Activated CD4-positive, CD25-positive, alpha-beta regulatory T cell (primary cell): ENCODE measurements around the gene IFT74.

Experiments
- DNase-seq, 4 experiments: peaks; one replicate each; lab custom pipeline; 2025; lab: John Stamatoyannopoulos, UW

IFT74 gene

GRCh38 chr9:26955921-26956859, at the start of gene IFT74:
Gene IFT74 (plus strand): TSS chr9:26956412. CDS start chr9:26961968, 5,556 bp downstream.
- peak; percentile 78 to 91 (median 86) for DNase-seq

- DNase-seq = no peak
Observed at GRCh38 chr9:26913138-26913668, 43.0 kb upstream of the IFT74 start.

- DNase-seq = no peak
Observed at GRCh38 chr9:26919698-26920097, 36.5 kb upstream of the IFT74 start.

- DNase-seq = no peak
Observed at GRCh38 chr9:26925609-26926008, 30.6 kb upstream of the IFT74 start.

DNA sequence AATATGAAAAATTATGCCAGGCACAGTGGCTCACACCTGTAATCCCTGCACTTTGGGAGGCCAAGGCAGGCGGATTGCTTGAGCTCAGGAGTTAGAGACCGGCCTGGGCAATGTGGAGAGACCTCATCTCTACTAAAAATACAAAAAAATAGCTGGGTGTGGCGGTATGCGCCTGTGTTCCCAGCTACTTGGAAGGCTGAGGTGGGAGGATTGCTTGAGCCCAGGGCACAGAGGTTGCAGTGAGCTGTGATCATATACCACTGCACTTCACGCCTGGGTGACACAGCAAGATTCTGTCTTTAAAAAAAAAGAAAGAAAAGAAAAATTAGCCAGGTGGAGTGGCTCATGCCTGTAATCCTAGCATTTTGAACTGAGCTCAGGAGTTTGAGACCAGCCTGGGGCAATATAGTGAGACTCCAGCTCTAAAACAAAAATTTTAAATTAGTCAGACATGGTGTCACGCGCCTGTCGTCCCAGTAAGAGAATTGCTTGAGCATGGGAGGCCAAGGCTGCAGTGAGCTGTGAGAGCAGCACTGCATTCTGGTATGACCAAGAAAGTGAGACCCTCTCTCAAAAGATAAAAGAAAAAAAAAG, 27.2 kb upstream of the IFT74 start:
- no peak for DNase-seq

DNA sequence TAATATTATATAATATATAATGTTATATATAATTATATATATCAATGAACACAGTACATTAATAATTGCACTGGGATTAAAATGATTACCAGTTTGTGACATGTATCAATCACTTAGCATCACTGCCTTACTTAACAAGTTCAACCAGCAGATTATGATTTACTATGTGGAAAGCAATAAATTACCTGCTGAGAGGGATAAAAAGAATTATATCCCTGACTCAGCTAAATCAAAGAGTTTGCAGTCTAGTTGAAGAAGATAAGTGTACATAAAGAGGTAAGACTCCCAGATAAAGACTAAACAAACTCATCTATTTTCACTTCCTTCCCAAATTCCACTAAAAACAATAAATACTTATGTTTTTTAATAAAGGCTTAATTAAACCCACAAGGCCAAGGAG, 20.4 kb upstream of the IFT74 start:
- DNase-seq = no peak

DNA sequence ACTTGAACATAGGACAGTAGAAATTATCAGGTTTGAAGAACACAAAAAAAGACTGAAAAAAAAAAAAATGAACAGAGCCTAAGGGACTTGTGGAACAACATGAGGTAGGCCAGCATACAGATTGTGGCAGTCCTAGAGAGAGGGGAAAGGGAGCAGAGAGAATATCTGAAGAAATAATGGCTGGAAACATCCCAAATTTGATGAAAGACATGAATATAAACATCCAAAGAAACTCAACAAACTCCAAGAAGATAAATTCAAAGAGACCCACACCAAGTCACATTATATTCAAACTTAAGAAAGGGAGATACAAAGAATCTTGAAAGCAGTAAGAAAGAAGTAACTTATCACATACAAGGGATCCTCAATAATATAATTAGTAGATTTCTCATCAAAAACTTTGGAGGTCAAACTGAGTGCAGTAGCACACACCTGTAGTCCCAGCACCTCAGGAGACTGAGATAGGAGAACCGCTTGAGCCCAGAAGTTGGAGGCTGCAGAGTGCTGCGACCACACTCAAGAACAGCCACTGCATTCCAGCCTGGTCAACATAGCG, 18.3 kb upstream of the IFT74 start:
- DNase-seq = no peak

GRCh38 chr9:26939955-26940711, 16.1 kb upstream of the IFT74 start:
- DNase-seq = no peak

- DNase-seq = no peak
Observed at GRCh38 chr9:26940779-26941178, 15.4 kb upstream of the IFT74 start.

DNA sequence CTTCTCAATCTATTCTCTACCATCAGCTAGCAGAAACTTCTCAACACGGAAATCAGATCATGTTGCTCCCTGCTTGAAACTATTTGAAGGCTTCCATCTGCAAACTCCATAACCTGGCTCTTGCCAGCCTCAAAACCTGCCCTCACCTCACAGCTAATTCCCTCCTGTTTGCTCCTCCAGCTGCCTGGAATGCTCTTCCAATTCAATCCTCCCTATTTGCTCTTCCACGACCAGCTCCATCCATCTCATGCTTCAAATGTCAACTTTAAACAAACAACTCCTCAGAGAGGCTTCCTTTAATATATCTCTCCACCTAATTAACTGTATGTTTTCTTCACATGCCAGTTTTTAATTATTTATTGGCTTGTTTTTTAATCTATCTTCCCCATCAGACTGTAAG, 10.6 kb upstream of the IFT74 start:
- no peak for DNase-seq

- DNase-seq = peak; percentile 68 to 74 (median 72)
Observed at GRCh38 chr9:26946753-26947727, 9.2 kb upstream of the IFT74 start, which contains the start of gene PLAA. Gene PLAA (minus strand): TSS chr9:26947242. CDS start chr9:26947045, 197 bp downstream.

GRCh38 chr9:26947736-26948135, 8.5 kb upstream of the IFT74 start:
- DNase-seq = peak in 2 of 4 experiments; percentile 4

GRCh38 chr9:26949637-26950069, 6.6 kb upstream of the IFT74 start:
- DNase-seq = no peak

- DNase-seq = no peak
Observed at GRCh38 chr9:26950521-26950920, 5.7 kb upstream of the IFT74 start.

GRCh38 chr9:26951794-26952193, 4.4 kb upstream of the IFT74 start:
- no peak for DNase-seq

DNA sequence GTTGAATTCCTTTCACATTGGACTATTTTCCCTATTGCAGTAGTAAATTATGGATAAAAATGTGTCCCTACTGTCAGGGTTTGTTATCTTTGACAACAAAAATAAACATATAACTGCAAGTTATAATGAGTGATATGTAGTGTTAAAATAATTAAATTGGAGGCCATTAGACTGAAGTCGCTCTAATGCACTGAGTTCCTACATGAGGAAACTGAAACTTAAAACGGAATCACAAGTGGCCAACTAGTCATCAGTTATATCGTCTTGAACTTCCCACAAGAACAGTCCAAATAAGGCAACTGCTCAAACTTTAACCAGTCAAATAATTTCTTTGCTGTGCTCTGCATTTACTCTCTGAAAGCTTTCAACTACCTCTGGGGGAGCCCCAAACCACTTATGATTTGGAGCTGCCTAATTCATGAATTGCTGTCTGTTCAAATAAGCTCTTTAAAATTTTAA, 2.1 kb upstream of the IFT74 start:
- DNase-seq = no peak

- no peak for DNase-seq
Observed at GRCh38 chr9:26955222-26955903, 849 bp upstream of the IFT74 start.

DNA sequence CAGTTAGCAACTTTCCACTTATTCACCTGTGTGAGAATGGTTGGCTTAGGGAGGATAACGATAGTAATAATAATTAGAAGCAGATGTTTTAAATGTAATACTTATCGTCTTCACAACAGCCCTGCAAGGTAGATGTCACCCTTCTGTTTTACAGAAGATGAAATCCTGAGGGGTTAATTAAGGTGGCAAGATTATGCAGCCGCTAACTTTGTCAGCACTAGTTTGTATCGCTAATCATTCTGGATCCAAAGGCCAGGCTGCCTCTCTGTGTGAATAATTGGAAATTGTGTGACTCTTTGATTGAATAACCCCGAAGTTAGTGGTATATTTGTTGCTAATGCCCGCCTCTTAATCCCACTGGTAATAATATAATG, 635 bp downstream of the IFT74 start:
- DNase-seq = no peak

GRCh38 chr9:26971721-26972120, 15.5 kb downstream of the IFT74 start:
- no peak for DNase-seq

GRCh38 chr9:26973989-26974388, 17.8 kb downstream of the IFT74 start:
- DNase-seq = no peak
